ENCODE data around the gene OR7A17.

Gene OR7A17

DNA sequence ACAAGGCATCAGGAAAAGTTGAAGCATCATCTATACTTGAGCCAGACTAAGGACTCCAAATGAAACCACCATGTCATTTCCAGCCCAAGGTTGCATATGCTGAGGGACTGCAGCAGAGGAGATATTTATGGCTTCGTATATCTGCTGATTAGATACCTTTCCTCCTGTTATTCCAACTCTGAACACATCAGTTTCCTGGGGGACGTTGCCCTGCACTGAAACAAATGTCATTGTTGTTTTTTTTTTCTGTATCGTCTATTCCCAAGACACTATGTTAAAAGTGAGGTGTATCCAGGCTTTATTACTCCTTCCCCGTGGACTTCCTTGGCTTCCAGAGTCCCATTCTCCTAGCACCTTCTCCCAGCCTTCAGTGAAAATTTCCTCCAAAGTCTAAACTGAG is at the start of gene OR7A17:
Gene OR7A17, minus strand, starts transcription at position 101 of the 400 bp plus-strand sequence. CDS start 4,777 bp downstream, outside the sequence.
- in situ Hi-C loops (cut with HindIII; ENCODE audit: low sequenced_read_pairs) = no loop called here

GRCh38 chr19:14933506-14933905 is 47.6 kb upstream of the OR7A17 start:
- in situ Hi-C loops (cut with HindIII; ENCODE audit: low sequenced_read_pairs) = no loop called here

DNA sequence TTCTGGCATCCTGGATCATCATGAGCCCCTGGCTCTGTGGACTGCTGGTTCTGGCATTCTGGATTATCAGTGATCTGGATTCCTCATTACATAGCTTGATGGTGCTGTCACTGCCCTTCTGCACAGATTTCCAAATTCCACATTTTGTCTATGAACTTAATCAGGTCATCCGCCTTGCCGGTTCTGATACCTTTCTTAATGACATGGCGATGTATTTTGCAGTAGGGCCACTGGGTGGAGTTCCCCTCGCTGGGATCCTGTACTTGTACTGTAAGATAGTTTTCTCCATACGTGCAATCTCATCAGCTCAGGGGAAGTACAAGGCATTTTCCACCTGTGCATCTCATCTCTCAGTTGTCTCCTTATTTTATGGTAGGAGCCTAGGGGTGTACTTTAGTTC is 30.9 kb upstream of the OR7A17 start:
- in situ Hi-C loops (cut with HindIII; ENCODE audit: low sequenced_read_pairs) = no loop called here

- in situ Hi-C loops (cut with HindIII; ENCODE audit: low sequenced_read_pairs) = no loop called here
These were observed 29.2 kb upstream of the OR7A17 start for GRCh38 chr19:14915116-14915515.

DNA sequence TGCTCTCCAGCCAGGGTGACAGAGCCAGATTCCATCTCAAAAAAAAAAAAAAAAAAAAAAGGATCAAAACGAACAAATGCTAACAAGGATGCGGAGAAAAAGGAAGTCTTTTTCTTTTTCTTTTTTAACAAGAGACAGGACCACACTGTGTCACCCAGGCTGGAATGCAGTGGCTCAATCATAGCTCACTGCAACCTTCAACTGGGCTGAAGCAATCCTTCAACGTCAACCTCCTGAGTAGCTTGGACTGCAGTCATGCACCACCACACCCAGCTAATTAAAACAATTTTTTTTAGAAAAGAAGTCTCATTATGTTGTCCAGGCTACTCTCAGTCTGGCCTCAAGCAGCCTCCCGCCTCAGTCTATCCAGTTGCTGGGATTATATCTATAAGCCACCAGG is 20.8 kb upstream of the OR7A17 start:
- in situ Hi-C loops (cut with HindIII; ENCODE audit: low sequenced_read_pairs) = no loop called here

DNA sequence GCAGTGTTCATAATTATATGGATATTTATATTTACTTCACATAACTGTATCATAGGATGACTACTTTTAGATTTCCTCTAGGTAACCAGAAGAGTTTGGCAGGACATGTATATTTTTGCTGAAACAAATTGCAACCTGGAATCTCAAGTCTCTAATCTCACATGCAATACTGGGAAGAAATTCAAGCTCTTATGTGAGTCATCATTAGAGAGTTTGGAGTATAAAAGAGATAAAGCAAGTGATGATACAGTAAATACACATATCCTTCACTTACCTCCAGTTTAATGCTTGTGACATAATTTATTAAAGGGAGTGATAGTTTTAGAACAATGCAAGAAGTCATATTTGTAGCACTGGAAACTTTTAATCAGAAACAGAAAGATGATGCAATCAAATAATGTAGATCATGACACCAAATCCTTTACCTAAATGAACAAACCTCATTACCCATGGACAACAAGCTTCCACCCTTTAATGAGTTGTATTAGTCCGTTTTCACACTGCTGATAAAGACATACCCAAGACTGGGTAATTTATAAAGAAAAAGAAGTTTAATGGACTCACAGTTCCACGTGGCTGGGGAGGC is 15.8 kb upstream of the OR7A17 start:
- in situ Hi-C loops (cut with HindIII; ENCODE audit: low sequenced_read_pairs) = no loop called here

- in situ Hi-C loops (cut with HindIII; ENCODE audit: low sequenced_read_pairs) = no loop called here
These were observed 4.9 kb upstream of the OR7A17 start for GRCh38 chr19:14890643-14891379.

GRCh38 chr19:14889994-14890642 is 4.2 kb upstream of the OR7A17 start:
- in situ Hi-C loops (cut with HindIII; ENCODE audit: low sequenced_read_pairs) = no loop called here

GRCh38 chr19:14871619-14872230 is 14.2 kb downstream of the OR7A17 start:
- in situ Hi-C loops (cut with HindIII; ENCODE audit: low sequenced_read_pairs) = no loop called here

GRCh38 chr19:14868497-14868896 is 17.4 kb downstream of the OR7A17 start:
- in situ Hi-C loops (cut with HindIII; ENCODE audit: low sequenced_read_pairs) = no loop called here

DNA sequence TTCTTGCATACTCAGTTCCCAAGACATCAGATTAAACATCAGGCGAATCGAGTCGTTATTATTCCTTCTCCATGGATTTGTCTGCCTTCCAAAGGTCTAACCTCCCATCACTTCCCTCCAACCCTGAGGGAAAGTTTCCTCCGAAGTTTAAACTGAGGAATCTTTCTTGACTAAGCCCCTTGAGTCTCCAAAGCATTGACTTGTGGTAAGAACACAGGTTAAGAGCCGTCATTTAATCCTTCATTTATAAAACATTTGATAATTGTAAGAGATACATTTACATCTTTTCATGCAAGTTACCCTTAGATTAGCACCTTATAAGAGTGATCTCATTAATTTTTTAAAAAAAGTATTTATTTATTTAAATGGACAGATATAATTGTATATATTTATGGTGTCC is 37.1 kb downstream of the OR7A17 start, which contains the start of gene OR7A10:
Gene OR7A10, minus strand, starts transcription at position 101 of the 400 bp plus-strand sequence. CDS start 7,045 bp downstream, outside the sequence.
- in situ Hi-C loops (cut with HindIII; ENCODE audit: low sequenced_read_pairs) = no loop called here

GRCh38 chr19:14843578-14843977 is 42.4 kb downstream of the OR7A17 start:
- in situ Hi-C loops (cut with HindIII; ENCODE audit: low sequenced_read_pairs) = no loop called here

DNA sequence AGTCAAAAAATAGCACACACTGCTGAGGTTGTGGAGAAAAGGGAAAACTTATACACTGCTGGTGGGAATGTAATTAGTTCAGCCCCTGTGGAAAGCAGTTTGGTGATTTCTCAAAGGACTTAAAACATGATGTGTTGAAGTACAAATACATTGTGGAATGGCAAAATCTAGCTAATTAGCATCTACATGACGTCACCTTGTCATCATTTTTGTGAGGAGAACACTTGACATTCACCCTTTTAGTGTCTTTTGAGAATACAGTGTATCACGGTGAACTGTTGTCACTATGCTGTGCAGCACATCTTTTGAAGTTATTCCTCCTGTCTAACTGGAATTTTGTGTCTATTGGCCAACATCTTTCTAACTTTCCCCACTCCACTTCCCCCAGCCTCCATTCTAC is 42.8 kb downstream of the OR7A17 start:
- in situ Hi-C loops (cut with HindIII; ENCODE audit: low sequenced_read_pairs) = no loop called here

GRCh38 chr19:14840206-14840605 is 45.7 kb downstream of the OR7A17 start:
- in situ Hi-C loops (cut with HindIII; ENCODE audit: low sequenced_read_pairs) = no loop called here

- in situ Hi-C loops (cut with HindIII; ENCODE audit: low sequenced_read_pairs) = no loop called here
These were observed 48.5 kb downstream of the OR7A17 start for GRCh38 chr19:14837391-14837790.

DNA sequence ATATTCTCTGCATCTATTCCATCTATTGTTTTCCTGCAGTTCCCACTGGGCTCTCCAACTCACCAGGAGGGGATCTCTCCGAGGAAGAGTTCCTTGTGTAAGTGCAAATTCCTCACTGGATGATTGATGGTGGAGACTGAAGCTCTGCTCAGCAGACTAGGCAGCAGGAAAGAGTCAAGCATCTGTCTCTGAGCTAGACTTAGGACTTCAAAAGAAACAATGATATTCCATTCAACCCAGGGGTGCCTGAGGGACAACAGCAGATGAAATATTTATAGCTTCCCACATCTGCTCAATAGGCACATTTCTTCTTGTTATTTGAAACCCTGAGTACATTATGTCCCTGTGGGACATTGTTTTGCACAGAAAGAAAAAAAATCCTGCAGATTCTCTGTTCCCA is 50.9 kb downstream of the OR7A17 start, which contains the start of the genes OR7A5 and OR7C1:
Gene OR7A5, minus strand, starts transcription at position 175 of the 400 bp plus-strand sequence. CDS start 6,944 bp downstream, outside the sequence.
Gene OR7C1, minus strand, starts transcription at position 175 of the 400 bp plus-strand sequence. CDS start 35,049 bp downstream, outside the sequence.
- in situ Hi-C loops (cut with HindIII; ENCODE audit: low sequenced_read_pairs) = no loop called here

- in situ Hi-C loops (cut with HindIII; ENCODE audit: low sequenced_read_pairs) = no loop called here
These were observed 55.2 kb downstream of the OR7A17 start for GRCh38 chr19:14830702-14831101.

Measured in endothelial cell of hepatic sinusoid (primary cell).